Left ventricle myocardium inferior (tissue), 1 donor: ENCODE results near the gene ZCCHC12. TPM values are rescaled to one million over a fixed set of nuclear protein-coding genes. Genes with fewer than 3 reads are reported as not detected.

Experiments
- DNase-seq: peaks from one replicate; pipeline ENCODE4 v3.0.0-alpha.2; 2020
- H3K27ac ChIP-seq: fragments of 200-600 bp; replicated peaks from 2 replicates; pipeline ENCODE4 v1.8.0; 2021
- H3K27me3 ChIP-seq: fragments of 200-600 bp; 2 replicates; pipeline ENCODE4 v1.8.0; 2021; ENCODE audit warnings: low read depth
- H3K36me3 ChIP-seq: fragments of 200-600 bp; 2 replicates; pipeline ENCODE4 v1.8.0; 2021
- H3K4me1 ChIP-seq: fragments of 200-600 bp; 2 replicates; pipeline ENCODE4 v1.8.0; 2021
- H3K4me3 ChIP-seq: fragments of 200-600 bp; 2 replicates; pipeline ENCODE4 v1.8.0; 2021; ENCODE audit warnings: mild to moderate bottlenecking, moderate library complexity
- H3K9me3 ChIP-seq: fragments of 200-600 bp; replicated peaks from 2 replicates; pipeline ENCODE4 v1.8.0; 2021
- intact Hi-C: fragments of 100-400 bp; cut with micrococcal nuclease; formaldehyde crosslinking; loops from one replicate; pipeline ENCODE4 v1.11.0; 2022
- total RNA-seq: library from RNA; stranded (reverse); fragmentation: NEBNext Ultra II Directional; extraction: Animal tissue kit (Norgen Biotek cat#: 25700); gene quantifications from one replicate; pipeline ENCODE4 v1.2.1, GENCODE V29; 2021
- TF ChIP-seq, protein P1 (sequence below): fragments of 200-600 bp; IDR thresholded peaks from 2 replicates; pipeline ENCODE4 v1.8.0; 2021; ENCODE audit warnings: antibody characterized with exemption, mild to moderate bottlenecking, borderline replicate concordance
- donor health status: DM: no; HTN: yes; CAD: no; lungs with severe emphysema.

Gene ZCCHC12
- total RNA-seq, 1 donor from 2014 or later = not detected

- TF ChIP-seq, protein P1, sequence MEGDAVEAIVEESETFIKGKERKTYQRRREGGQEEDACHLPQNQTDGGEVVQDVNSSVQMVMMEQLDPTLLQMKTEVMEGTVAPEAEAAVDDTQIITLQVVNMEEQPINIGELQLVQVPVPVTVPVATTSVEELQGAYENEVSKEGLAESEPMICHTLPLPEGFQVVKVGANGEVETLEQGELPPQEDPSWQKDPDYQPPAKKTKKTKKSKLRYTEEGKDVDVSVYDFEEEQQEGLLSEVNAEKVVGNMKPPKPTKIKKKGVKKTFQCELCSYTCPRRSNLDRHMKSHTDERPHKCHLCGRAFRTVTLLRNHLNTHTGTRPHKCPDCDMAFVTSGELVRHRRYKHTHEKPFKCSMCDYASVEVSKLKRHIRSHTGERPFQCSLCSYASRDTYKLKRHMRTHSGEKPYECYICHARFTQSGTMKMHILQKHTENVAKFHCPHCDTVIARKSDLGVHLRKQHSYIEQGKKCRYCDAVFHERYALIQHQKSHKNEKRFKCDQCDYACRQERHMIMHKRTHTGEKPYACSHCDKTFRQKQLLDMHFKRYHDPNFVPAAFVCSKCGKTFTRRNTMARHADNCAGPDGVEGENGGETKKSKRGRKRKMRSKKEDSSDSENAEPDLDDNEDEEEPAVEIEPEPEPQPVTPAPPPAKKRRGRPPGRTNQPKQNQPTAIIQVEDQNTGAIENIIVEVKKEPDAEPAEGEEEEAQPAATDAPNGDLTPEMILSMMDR = no peak
- no peak for DNase-seq
- intact Hi-C loops = no loop called here
Observed at GRCh38 chrX:118867251-118867650, 43.6 kb downstream of the ZCCHC12 start.

DNA sequence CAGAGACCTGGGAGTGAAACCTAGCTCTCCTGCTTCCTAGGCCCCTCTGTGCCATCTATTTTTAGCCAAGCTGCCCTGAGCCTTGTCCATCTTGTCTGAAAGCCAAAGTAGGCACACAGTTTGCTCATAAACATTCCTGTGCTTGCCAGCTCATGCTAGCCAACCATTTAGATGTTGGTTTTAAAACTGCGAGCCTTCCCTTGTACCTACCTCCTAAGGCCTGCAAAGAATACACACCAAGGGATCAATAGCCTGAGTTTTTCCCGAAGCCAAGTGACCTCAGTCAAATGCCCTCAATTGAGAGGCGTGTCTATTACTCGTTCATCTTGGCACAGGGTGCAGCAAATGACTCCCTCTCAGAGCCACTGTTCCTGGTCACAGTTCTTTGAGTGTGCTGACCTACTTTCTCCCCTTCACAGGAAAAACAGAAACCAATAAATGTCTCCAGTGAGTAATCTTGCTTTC is 48.5 kb downstream of the ZCCHC12 start:
- intact Hi-C loops = no loop called here
- no peaks in the 10 kb centered on the region for H3K27me3 ChIP-seq
- no peaks in the 10 kb centered on the region for H3K9me3 ChIP-seq
- peaks cover 6% of the 10 kb centered on the region for H3K4me1 ChIP-seq
- H3K36me3 ChIP-seq = no peaks in the 10 kb centered on the region
- no peak for DNase-seq
- TF ChIP-seq, protein P1 = no peak
- H3K27ac ChIP-seq = peak overlapping the region; percentile 79
- no peak overlapping the region for H3K4me3 ChIP-seq

More at GRCh38 chrX:118867251-118867650, 43.6 kb downstream of the ZCCHC12 start:
- Histone ChIP-seq H3K4me3 (no peak overlapping the region), H3K27me3 (no peaks in the 10 kb centered on the region), H3K27ac (no peak overlapping the region), H3K4me1 (no peaks in the 10 kb centered on the region), H3K36me3 (no peaks in the 10 kb centered on the region), H3K9me3 (no peaks in the 10 kb centered on the region)

Other genes starting within 250 kb of the ZCCHC12 start
- 14.8 TPM for gene IL13RA1, start 96.2 kb upstream of the ZCCHC12 start, total RNA-seq
- gene LONRF3, start 150.8 kb downstream of the ZCCHC12 start, total RNA-seq = 0.93 TPM
- gene CT47C1, start 249.2 kb downstream of the ZCCHC12 start, total RNA-seq = not detected